ENCODE results near the gene ATP5MK.
"Not testable (repeated sequence)": the region's sequence is repeated elsewhere in the genome, so short reads cannot be mapped to it uniquely, and the experiment has no call there.

GRCh38 chr10:103359493-103359892 is 36.8 kb downstream of the ATP5MK start:
- not testable (repeated sequence) for TF ChIP-seq EP300 (IDR thresholded peaks at IDR 0.05)
- TF ChIP-seq, protein P1, sequence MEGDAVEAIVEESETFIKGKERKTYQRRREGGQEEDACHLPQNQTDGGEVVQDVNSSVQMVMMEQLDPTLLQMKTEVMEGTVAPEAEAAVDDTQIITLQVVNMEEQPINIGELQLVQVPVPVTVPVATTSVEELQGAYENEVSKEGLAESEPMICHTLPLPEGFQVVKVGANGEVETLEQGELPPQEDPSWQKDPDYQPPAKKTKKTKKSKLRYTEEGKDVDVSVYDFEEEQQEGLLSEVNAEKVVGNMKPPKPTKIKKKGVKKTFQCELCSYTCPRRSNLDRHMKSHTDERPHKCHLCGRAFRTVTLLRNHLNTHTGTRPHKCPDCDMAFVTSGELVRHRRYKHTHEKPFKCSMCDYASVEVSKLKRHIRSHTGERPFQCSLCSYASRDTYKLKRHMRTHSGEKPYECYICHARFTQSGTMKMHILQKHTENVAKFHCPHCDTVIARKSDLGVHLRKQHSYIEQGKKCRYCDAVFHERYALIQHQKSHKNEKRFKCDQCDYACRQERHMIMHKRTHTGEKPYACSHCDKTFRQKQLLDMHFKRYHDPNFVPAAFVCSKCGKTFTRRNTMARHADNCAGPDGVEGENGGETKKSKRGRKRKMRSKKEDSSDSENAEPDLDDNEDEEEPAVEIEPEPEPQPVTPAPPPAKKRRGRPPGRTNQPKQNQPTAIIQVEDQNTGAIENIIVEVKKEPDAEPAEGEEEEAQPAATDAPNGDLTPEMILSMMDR (IDR thresholded peaks at IDR 0.05) = not testable (repeated sequence)

Data from ovary (tissue), 3 donors.